Hematopoietic multipotent progenitor cell treated with erythropoietin and hydrocortisone succinate and interleukin-3 and kit ligand, for 17 days (in vitro differentiated cells): Measurements from ENCODE around the gene TGFBRAP1.

ENCODE experiments used
- DNase-seq: peaks from one replicate; pipeline ENCODE4 v3.0.0-alpha.2; 2015; ENCODE audit warnings: low spot score

Gene TGFBRAP1

DNA sequence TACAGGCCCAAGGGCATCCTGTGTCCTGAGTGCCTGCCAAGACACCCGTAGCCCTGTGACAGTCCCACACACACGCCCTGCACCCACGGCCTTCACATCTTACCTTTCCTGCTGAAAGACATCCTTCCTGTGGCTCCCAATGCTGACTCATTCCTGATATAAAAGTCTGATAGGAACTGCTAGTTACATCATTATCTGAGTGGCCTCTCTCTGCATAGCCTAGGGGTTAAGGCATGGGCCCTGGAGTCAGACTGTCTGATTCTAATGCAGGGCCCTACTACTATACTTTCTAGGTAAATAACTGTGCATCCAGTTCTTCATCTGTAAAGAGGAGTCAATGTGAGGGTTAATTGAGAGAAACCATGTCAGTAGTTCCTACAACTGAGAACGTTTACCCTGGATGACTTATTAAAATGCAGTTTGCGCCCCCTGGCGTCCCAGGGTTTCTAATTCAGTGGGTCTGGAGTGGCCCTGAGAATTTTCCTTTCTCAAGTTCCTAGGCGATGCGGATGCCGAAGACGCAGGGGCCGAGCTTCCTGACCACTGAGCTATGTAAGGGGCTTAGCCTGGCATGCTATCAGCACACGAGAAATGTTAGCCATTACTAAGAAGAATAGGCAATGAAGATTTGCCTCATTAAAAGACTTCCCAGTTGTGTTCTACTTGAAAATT is 94.0 kb downstream of the TGFBRAP1 start:
- DNase-seq: peak; percentile 43

DNA sequence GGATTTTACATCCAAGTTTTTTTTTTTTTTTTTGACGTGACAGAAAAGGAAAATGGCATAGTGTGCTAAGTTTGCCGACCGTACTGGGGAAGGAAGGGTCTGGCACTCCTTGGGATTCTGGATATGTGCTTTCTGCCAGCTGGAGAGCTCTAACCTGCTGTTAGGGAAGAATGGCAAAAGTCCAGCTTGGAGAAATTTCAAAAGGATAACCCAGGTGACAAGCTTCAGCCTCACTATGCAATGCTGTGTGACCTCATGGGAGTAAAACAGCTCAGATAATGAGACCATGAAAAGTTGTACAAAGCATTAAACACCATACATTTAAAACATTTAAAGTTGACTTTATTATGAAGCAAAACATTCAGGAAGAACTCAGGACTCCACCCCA is 98.3 kb downstream of the TGFBRAP1 start:
- DNase-seq: no peak

DNA sequence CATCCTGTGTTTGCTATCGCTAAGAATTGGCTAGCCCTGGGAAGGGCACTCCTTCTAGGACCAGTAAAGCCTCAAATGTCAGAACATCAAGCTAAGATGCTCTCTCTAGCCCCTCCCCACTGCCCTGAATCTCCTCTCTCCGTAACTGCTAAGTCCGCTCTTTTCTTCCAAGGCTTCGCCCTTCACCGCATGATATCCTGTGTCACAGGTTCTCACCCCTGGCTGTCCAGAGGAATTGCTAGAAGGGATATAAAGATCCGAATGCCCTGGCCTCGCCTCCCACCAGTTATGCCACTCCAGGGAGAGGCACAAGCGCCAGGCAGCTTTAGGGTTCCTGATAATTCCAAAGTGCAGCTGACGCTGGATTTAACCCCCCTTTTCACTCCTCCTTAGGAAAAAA is 105.1 kb downstream of the TGFBRAP1 start:
- DNase-seq: no peak

GRCh38 chr2:105220604-105221003 is 108.9 kb downstream of the TGFBRAP1 start:
- DNase-seq: no peak

DNA sequence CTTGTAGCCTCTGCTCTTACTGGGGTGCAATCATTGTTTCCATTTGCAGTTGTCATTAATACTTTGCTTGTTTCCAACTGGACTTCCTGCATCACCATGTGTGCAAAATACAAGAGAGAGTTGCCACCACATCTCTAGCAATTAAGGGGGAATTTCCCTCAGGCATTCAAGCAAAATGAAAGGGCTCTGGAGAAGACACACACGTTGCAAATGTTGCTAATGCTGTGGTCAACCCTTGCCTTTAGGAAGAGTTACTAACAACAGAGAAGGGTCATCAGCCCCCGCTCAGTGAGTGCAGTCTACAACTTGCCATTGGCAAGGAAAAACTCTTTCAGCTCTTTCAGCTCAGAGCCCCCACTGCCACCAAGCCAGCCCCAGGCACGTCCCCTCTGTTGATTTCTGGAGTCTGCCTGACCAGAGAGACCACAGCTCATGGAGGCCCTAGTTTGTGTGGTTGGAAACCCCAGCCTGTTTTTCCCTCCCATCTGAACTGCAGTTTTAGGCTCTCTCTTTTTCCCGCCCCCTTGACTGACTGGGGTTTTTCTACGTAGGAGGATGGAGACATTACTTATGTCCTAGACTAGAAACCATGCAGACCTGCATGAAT is 113.8 kb downstream of the TGFBRAP1 start:
- no peak for DNase-seq
